Bone marrow (tissue), 2 donors: ENCODE data around the gene PCDH12.
"Not testable (repeated sequence)": the region's sequence is repeated elsewhere in the genome, so short reads cannot be mapped to it uniquely, and the experiment has no call there.

Experiments
- DNase-seq, 2 donors: peaks; one replicate each; lab custom pipeline; 2025; lab: John Stamatoyannopoulos, UW

The PCDH12 gene

DNA sequence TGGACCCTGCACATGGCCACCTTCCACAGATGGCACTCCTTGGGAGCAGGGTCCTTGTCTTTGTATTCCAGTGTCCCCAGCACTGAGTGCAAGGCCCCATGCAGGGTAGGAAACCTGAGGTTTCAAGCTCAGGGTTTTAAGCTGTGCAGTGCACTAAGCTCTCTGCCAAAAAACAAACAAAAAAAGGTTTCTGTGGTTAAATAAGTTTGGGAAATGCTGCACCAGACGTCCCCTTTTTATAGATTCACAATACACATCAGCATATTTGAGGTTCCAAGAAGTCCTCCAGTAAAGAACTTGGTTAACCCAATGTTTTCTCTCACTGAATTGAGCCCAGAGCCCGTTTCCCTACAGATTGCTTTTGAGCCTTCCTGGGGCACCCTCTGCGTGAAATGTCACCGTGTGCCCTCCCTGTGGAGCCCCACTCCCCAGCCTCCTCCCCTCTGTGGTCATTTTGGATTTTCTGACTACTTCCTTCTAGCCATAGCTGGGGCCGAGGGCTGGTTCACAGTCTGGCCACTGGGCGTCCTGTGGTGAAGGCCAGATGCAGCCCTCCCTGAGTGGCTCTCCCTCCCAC, 17.2 kb downstream of the PCDH12 start:
- no peak for DNase-seq

DNA sequence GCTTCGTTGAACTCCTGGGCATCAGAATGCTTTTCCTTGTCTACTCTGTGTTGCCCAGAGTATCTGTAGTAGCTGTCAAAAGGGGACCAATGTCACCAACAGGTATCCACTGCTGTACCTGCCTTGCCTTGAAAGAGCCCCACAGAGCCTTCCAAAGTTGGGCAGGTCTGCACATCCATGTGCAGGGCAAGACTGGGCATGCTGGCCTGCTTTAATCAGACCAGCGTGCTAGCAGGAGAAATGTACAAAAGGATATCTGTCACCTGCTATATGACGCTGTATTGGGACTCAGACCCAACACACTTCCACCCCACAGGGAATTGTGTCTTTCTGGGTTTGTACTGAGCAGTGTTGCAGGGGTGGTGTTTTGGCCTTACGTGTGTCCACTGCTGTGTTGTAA, 22.5 kb downstream of the PCDH12 start:
- no peak for DNase-seq

DNA sequence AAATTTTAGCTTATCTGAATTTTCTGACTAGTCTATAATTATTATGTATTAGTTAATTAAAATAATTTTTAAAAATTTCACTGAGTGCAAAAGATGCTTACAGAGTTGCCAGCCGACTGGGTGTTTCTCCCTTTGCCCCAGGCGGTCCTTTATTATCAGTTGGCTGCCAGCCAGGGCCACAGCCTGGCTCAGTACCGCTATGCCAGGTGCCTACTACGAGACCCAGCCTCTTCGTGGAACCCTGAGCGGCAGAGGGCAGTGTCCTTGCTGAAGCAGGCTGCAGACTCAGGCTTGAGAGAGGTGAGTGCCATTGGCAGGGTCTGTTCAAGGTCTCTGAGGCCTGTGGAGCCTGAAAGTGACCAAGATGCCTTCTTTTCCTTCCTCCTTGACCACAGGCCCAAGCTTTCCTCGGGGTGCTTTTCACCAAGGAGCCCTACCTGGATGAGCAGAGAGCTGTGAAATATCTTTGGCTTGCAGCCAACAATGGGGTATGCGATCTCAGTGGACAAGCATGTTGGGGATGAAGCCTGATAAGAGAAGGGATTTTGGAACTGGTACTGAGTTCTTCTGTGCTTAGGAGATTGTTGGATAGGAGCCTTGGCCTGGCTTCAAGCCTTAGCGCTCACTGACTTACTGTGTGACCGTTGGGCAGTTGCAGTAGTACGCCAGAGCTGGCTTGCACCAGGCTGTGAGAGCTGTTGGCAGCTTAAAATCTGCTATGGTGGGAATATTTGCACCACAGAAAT, 23.7 kb downstream of the PCDH12 start:
- no peak for DNase-seq

DNA sequence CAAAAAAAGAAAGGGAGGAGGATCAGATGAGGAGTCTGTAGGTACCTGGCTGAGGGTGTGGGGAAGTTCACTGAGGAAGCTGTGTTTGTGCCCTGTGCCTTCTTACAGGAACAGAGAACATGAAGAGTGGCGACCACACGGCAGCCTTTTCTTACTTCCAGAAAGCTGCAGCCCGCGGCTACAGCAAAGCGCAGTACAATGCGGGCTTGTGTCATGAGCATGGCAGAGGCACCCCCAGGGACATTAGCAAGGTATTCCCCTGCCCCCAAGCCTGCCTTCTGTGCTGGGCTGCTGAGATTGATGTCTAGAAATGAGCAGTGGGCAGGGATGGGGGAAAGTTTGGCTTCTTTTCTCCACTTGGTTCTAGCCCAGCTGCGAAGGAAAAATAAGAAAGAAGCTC, 24.9 kb downstream of the PCDH12 start:
- no peak for DNase-seq

DNA sequence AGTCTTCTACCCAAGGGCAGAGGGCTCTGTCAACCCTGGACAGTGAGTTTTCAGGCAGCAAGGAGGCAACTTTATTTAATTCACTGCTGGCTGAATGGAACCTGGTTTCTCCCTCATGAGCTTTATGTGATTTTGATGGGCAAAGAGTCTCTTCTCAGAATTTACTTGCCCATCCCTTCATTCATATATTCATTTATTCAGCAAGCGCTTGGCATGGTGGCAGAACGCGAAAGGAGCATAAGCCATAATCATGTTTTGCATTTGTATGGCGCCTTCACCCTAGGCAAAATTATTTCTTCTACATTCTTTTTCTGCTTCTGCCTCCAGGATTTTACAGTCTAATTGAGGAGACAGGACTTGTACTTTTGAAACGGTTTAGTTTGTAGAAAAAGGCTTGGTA, 26.3 kb downstream of the PCDH12 start:
- DNase-seq = no peak

DNA sequence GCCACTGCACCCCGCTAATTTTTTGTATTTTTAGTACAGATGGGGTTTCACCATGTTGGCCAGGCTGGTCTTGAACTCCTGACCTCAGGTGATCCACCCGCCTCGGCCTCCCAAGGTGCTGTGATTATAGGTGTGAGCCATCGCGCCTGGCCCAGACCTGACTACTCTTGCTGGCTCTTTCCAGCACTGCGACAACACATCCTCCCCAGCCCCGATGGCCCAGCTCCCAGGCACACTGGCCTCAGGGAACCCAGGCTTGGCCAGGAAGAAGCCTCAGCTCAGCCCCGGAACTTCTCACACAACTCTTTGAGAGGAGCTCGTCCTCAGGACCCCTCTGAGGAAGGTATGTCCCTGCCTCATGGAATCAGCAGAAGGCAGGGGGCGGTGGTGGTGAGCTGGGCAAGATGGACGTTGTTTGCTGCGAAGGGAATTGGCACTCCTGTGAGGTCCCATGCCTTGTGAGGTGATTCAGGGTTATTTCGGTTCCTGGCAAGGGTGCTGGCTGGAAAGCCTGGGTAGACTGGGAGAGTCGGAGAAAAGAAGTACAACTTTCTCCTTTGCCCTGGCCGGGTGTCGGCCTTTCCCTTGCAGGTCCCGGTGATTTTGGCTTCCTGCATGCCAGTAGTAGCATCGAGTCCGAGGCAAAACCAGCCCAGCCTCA, 28.5 kb downstream of the PCDH12 start:
- no peak for DNase-seq

DNA sequence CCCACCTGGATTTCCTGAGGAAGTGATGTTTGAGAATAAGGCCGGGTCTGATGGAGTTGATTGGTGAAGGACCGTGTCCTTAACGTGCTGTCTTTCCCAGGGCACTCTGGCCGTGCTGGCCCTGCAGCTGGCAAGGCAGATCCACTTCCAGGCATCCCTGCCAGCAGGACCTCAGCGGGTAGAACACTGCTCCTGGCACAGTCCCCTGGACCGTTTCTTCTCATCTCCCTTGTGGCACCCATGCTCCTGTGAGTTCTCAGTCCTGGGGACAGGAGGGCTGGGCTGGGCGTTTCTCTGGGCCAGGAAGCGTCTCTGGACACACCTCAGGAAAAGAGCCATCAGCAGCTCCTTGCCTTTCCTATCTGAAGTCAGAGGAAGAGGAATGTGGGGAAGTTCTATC, 30.0 kb downstream of the PCDH12 start:
- no peak for DNase-seq

DNA sequence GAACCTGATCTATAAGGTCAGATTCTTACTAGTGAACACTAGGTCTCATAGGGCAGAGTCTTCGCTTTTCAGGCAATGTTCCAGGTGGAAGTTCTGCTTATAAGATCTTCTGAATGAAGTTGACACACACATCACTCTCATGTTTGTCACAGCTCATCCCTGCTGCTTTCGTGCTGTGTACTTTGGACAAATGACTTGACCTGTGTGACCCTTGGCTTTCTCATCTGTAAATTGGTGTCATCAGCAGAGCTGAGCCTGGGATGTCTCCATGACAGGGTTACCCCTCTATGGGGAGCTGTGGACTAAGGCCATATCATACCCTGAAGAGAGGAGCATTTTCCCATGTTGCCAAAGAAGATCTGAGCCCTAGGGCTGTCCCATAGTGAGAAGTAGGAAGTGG, 31.6 kb downstream of the PCDH12 start:
- no peak for DNase-seq

DNA sequence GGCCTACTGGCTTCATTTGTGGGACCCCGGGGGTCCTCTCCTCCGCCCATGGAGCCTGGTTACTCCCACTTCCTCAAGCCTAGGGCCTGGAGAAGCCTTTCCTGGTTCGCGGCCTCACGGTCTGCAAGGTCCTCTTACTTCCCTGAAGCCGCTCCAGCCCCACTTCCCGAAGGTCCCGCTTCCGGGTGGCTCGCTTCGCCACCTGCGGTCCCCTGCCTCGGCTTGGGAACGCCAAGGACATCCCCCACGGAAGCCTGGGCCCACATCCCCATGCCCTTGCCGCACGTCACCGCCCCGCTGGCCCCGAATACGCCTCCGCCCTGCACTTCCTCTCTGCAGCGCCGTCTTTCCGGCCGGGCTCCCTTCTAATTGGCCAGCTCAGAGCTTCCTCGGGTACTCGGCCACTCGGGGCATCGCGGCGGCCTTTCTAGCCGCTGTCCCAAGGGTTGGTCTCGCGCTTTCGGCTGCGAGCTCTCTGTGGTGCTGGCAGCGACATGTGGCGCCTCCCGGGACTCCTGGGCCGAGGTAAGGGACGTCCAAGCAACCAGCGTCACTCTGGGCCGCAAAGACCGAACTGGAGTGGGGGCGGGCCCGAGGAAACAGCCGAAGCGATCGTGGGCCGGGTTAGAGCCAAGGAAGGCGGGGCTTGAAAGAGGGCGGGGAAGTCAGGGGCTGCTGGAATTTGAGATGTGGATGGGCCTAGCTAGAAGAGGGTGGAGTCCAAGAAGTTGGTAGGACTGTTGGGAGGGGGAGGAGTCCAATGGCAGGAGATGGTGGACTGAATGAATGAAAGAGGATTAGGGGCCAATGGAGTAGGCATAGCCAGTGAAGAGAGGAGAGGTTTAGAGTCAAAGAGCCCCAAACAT, 34.3 kb downstream of the PCDH12 start, which contains the start of gene DELE1:
Gene DELE1 (plus strand): TSS at position 424 of the 866 bp plus-strand sequence. CDS start 71 bp downstream, at position 495.
- peak; percentile 94 to 99 for DNase-seq

DNA sequence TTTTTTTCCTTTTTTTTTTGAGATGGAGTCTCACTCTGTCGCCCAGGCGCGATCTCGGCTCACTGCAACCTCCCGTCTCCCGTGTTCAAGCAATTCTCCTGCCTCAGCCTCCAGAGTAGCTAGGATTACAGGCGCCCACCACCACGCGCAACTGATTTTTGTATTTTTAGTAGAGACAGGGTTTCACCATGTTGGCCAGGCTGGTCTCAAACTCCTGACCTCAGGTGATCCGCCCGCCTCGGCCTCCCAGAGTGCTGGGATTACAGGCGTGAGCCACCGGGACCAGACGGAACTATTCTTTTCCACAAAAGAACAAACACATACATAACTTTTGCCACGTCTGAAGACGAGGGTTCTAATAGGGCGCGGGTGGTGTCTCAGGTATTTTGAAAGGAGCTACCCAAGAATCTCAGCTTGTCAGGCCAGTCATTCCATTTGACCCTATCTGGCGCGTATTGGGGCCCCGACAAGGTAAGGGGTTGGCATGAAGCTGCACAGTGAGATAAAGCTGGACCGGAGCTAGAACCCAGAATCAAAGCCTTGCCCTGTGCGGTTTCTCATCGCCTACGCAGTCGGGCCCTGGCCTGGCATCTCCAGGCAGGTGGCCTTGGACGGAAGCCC, 35.1 kb downstream of the PCDH12 start:
- DNase-seq = not testable (repeated sequence)

DNA sequence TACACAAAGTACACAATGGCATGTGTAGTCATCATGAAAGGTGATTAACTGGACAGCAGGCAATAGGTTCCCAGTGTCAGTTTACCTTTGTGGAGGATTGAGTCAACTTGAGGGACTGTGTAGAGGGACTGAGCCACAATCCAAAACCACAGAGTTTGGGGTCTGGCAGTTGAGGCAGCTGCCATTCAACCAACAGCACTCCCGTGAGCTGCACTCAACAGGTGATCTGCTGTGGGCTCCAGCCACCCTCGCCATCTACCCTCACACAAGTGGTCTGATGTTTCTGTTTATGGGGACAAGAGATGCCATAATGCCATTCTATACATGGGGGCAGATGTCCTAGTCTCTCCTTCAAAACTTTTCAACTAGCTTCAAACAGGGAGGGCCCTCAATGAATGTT, 37.2 kb downstream of the PCDH12 start:
- no peak for DNase-seq

DNA sequence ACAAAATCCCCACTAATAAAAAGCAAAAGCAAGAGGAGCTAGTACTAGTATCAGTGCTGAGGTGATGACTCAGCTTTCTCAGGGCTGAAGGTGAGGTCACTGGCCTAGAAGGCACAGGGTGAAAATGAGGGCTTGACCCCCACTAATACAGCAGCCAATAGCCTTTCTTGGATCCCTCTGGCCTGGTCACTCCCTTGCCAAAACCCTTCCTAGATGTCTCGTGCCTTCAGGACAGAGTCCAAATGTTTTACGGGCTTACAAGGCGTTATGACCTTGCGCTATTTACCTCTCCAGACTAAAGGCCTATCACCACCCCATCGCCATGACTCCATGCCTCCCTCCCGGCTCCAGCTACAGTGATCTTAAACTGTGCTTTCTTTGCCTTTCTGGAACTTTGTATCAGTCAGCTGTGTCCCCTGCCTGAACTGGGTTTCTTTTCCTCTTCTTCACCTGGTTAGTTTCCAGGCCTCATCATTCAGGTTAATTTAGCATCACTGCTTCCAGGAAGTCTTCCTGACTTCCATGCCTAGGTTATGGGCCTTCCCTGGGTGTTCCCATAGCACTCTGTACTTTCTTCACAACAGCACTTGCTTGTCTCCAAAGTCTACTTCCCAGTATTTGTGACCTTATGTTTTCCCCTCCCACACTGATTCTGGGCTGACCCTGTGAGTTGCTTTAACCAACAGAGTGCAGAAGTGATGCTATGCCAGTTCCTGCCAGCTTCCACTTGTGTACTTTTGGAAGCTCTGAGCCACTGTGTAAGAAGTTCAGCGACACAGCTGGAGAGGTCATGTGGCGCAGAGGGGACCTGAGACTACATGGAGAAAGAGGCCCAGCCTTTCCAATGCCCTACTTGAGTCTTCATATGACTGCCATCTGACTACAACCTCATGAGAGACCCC, 38.5 kb downstream of the PCDH12 start:
- no peak for DNase-seq

DNA sequence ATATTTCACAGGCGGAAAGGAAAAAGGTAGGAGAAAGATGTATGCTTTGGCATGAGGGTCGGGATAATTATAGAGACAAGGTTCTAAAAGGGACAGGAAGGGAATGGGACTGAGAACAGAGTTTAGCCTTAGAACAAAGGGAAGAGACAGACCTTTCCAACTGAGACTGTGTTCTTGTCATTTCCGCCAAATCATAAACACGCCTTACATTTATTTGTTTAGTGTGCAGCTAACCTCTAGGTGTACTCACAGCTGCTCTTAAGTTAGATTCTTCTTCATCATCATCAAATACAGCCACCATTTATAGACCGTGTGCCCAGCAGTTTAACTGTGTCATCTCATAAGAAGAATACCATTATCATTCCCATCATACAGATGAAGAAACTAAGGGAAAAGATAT, 40.2 kb downstream of the PCDH12 start:
- no peak for DNase-seq

DNA sequence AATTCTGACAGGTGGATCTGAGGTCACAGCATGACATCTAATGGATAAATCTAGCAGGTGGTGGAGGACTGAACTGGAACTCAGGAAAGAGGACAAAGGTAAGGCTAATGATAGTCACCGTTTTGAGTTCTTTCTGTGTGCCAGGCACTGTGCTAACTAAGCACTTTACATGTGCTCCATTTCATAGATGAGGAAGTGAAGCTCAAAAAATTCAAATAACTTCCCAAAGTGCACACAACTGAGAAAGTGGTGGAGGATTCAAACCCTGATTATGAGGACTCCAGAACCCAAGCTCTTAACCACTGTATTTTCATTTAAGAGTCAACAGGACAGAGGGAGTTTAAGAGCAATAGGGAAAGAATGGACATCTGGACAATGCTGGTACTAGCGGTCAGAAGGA, 41.5 kb downstream of the PCDH12 start:
- no peak for DNase-seq

DNA sequence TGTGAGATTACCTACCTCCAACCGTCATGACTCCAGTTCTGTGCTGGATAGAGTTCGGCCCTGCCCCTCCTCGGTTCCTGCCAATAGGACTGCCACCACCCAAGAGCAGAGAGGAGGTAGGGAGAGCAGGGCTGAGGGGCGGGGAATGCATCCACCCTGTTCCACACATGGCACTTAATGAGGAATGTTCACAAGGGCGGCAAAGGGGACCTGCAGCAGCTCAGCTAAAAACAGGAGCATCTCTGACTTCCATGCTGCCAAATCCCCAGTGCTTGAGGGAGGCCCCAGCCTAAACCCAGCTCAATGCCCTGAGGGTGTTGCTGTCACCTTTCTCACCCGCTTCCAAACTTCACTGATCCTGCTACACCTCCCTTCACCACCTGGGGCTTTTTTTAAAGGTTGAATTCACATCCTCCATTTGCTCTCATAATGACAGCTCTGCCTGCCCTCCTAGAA, 42.1 kb downstream of the PCDH12 start:
- DNase-seq = no peak

DNA sequence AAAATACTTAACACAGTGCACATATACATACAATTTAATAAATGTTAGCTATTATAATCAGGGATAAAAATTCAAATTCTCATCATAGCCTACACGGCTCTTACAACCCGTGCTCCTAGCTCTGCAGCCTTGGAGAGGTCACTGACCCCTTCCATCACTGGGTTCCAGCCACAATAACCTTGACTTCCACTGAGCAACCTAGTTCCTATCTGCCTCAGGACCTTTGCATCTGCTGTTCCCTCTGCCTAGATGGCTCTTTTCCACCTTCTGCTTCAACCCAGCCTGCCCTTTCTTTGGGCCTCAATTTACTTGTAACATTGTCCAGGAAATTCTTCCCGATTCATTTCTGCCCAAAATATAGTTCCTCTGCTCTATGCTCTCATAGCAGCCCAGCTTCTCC, 43.2 kb downstream of the PCDH12 start:
- DNase-seq = no peak

DNA sequence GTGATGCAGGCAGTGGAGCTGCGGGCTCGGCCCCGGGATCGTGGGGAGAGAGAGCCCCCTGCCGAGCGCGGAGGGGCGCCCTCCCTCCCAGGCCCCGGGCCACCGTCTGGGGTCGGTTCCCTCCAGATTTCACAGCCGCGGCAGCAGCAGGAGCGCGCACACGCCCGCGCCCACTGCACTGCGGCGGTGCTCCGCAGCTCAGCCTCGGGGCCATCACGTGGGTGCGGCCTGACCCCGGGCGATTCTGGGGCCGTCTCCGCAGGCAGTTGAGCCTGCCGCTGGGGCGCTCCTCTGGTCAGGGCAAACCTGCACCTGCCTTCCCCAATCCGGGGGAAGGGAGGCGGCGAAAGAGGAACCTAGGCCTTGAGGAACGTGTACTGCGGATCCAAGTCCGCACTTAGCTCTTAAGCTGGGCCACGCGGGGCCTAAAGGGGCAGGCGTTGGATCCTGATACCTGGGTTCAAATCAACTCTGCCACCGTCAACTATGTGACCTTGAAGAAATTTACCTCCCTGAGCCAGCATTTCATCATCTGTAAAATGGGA, 43.7 kb downstream of the PCDH12 start:
- DNase-seq = no peak

DNA sequence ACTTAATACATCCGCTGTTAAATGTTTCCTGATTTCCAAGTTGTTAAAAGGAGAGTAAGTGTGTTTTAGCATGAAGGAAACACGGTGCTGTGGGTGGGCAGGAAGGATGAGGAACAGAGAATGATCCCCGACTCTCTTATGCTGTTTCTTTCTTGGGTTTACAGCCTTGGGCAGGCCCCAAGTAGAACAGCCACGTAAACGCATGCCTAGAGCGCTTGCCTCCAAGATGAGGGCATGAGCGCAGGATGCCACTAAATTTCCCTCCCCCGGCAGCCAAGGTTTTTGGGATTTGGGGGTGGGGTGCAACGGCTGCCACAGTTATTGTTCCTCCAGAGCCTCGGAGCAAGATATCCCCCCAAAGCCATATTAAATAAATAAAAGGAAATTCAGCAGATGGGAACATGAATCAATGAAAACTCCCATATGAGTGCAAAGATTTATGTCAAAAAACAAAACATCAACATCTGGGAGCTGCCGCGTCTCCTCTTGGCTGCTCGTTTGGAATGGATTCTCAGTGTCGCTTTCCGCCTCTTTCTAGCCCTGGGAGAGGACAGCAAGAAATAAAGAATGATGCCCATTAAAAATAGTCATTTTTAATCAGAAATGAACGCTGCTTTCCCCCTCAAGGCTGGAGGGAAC, 44.3 kb downstream of the PCDH12 start:
- no peak for DNase-seq

DNA sequence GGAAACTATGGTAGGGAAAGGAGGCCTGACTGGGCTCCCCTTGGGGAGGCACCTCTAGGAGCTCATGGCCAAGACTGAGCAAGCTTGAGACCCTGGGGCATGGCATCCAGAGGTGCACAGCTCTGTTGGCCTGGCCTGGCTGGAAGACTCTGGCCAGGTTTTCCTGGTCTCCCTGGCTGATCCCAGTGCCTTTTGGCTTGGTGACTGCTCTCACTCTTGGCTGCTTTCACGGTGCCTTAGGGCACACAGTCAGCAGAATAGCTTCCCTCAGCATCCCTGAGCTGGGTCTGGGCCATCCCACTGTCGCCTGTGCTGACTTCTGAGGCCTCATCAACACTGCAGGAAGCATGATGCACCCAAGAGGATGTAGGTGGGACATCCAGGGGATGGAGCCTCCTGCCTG, 47.7 kb downstream of the PCDH12 start:
- DNase-seq = no peak

DNA sequence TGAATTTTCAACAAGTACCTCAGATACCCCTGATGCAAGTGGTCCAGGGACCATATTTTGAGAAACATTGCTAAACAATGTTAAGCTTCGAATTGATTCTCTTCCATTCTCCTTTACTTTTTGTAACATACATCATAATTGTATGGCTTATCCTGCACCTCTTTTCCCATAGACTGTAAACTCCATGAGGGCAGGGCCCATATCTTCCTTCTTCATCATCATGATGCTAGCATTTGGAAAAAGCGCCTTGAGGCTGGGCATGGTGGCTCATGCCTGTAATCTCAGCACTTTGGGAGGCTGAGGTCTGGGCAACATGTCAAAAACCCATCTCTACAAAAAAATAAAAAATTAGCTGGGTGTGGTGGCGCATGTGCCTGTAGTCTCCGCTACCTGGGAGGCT, 48.8 kb downstream of the PCDH12 start:
- no peak for DNase-seq
